HG02610 (cell line): ENCODE data around the gene NCKAP5.

Experiments
- ATAC-seq: cut with Tn5 transposase; IDR thresholded peaks from one replicate; pipeline ENCODE4 v1.9.1; 2021; ENCODE audit warnings: mild to moderate bottlenecking, moderate library complexity; ENCODE audit not compliant: unreplicated experiment

NCKAP5 gene

GRCh38 chr2:133498662-133499585, 69.3 kb downstream of the NCKAP5 start:
- ATAC-seq: peak; percentile 79

GRCh38 chr2:133497951-133498565, 70.2 kb downstream of the NCKAP5 start:
- ATAC-seq: no peak

GRCh38 chr2:133497270-133497893, 70.9 kb downstream of the NCKAP5 start:
- no peak for ATAC-seq

- ATAC-seq: no peak
Observed at GRCh38 chr2:133496501-133497269, 71.6 kb downstream of the NCKAP5 start.

- no peak for ATAC-seq
Observed at GRCh38 chr2:133495226-133495625, 73.0 kb downstream of the NCKAP5 start.

- ATAC-seq: no peak
Observed at GRCh38 chr2:133492719-133493380, 75.4 kb downstream of the NCKAP5 start.

- no peak for ATAC-seq
Observed at GRCh38 chr2:133490411-133490980, 77.8 kb downstream of the NCKAP5 start.

- no peak for ATAC-seq
Observed at GRCh38 chr2:133489641-133490410, 78.4 kb downstream of the NCKAP5 start.

- no peak for ATAC-seq
Observed at GRCh38 chr2:133489146-133489545, 79.1 kb downstream of the NCKAP5 start.

GRCh38 chr2:133486771-133487191, 81.5 kb downstream of the NCKAP5 start:
- ATAC-seq: no peak

GRCh38 chr2:133485868-133486267, 82.4 kb downstream of the NCKAP5 start:
- ATAC-seq: no peak

GRCh38 chr2:133484784-133485183, 83.5 kb downstream of the NCKAP5 start:
- ATAC-seq: no peak

GRCh38 chr2:133484106-133484505, 84.2 kb downstream of the NCKAP5 start:
- no peak for ATAC-seq

GRCh38 chr2:133483181-133483580, 85.1 kb downstream of the NCKAP5 start:
- no peak for ATAC-seq

GRCh38 chr2:133480707-133481429, 87.4 kb downstream of the NCKAP5 start:
- no peak for ATAC-seq

- ATAC-seq: no peak
Observed at GRCh38 chr2:133477616-133477990, 90.7 kb downstream of the NCKAP5 start.

- no peak for ATAC-seq
Observed at GRCh38 chr2:133476931-133477615, 91.2 kb downstream of the NCKAP5 start.

GRCh38 chr2:133476286-133476685, 92.0 kb downstream of the NCKAP5 start:
- no peak for ATAC-seq
